Smooth muscle cell (in vitro differentiated cells): ENCODE results near the gene CYP27A1. TPM values are rescaled to one million over a fixed set of nuclear protein-coding genes. Genes with fewer than 3 reads are reported as not detected.

Experiments used
- DNase-seq: peaks from one replicate; lab custom pipeline; 2025; ENCODE audit not compliant: unreplicated experiment; lab: John Stamatoyannopoulos, UW
- H2AFZ ChIP-seq: fragments of 200-600 bp; sonication (generic); 2 replicates; pipeline ENCODE4 v1.6.0; 2016; ENCODE audit warnings: antibody characterized with exemption, low read depth, mild to moderate bottlenecking
- H3F3A ChIP-seq: fragments of 200-600 bp; sonication (generic); 2 replicates; pipeline ENCODE4 v1.6.0; 2017; ENCODE audit warnings: antibody characterized with exemption, low read depth
- H3K27ac ChIP-seq: fragments of 200-600 bp; sonication (generic); 2 replicates; pipeline ENCODE4 v1.5.1; 2016; ENCODE audit warnings: low read depth, mild to moderate bottlenecking
- H3K27me3 ChIP-seq: fragments of 200-600 bp; sonication (generic); 2 replicates; pipeline ENCODE4 v1.6.1; 2016; ENCODE audit warnings: low read depth, mild to moderate bottlenecking
- H3K36me3 ChIP-seq: fragments of 200-600 bp; sonication (generic); 2 replicates; pipeline ENCODE4 v1.5.1; 2016; ENCODE audit warnings: low read depth
- H3K4me1 ChIP-seq: fragments of 200-600 bp; sonication (generic); 2 replicates; pipeline ENCODE4 v1.5.1; 2016; ENCODE audit warnings: low read depth
- H3K4me2 ChIP-seq: fragments of 200-600 bp; sonication (generic); 2 replicates; pipeline ENCODE4 v1.6.0; 2016; ENCODE audit warnings: mild to moderate bottlenecking
- H3K4me3 ChIP-seq: fragments of 200-600 bp; sonication (generic); 2 replicates; pipeline ENCODE4 v1.5.1; 2016; ENCODE audit warnings: mild to moderate bottlenecking
- H3K79me2 ChIP-seq: fragments of 200-600 bp; sonication (generic); 2 replicates; pipeline ENCODE4 v1.6.0; 2016; ENCODE audit warnings: low read depth, mild to moderate bottlenecking
- H3K9ac ChIP-seq: fragments of 200-600 bp; sonication (generic); 2 replicates; pipeline ENCODE4 v1.6.0; 2016; ENCODE audit warnings: low read depth
- H3K9me3 ChIP-seq: fragments of 200-600 bp; sonication (generic); replicated peaks from 2 replicates; pipeline ENCODE4 v1.5.1; 2016; ENCODE audit warnings: low read depth
- H4K20me1 ChIP-seq: fragments of 200-600 bp; sonication (generic); 2 replicates; pipeline ENCODE4 v1.6.0; 2016; ENCODE audit warnings: low read depth
- CTCF ChIP-seq: fragments of 200-600 bp; sonication (generic); IDR thresholded peaks from 2 replicates; pipeline ENCODE4 v1.5.1; 2017; ENCODE audit warnings: borderline replicate concordance, mild to moderate bottlenecking, antibody characterized with exemption; ENCODE audit not compliant: insufficient read depth, poor library complexity, severe bottlenecking
- WGBS: methylation state at CpG from one replicate; pipeline ENCODE4 v1.1.7; 2016; ENCODE audit warnings: low lambda C conversion rate; 5-methylcytosine and 5-hydroxymethylcytosine counted together
- polyA plus RNA-seq: library from polyadenylated mRNA; unstranded; fragments of >200 nt; fragmentation: Nextera tagmentation; extraction: Ambion mirVana; gene quantifications from 2 replicates; pipeline ENCODE4 v1.2.1, GENCODE V29; 2016
- total RNA-seq: library from RNA; depleted of rRNA; stranded (reverse); fragments of >200 nt; gene quantifications from 2 replicates; pipeline ENCODE4 v1.2.3, GENCODE V29; 2014

CYP27A1 gene
- total and polyA plus RNA-seq, 2 experiments from 2014 or later: 11.2 to 11.5 TPM

- Histone ChIP-seq H3K4me2 (peak overlapping the region; percentile 94), H3K4me1 (peaks cover 5% of the 10 kb centered on the region), H3K4me3 (peak overlapping the region; percentile 68), H3K27me3 (no peaks in the 10 kb centered on the region), H3K36me3 (no peaks in the 10 kb centered on the region), H3K79me2 (peaks cover 5% of the 10 kb centered on the region), H3K9ac (peak overlapping the region; percentile 75), H3K9me3 (no peaks in the 10 kb centered on the region), H2AFZ (peak overlapping the region; percentile 87), H3F3A (no peaks in the 10 kb centered on the region), H4K20me1 (no peaks in the 10 kb centered on the region), H3K27ac (peak overlapping the region; percentile 23)
- WGBS: 52% methylated on average over 15 of the region's 15 CpGs
- no peak for TF ChIP-seq CTCF
- no peak for DNase-seq
Measured at GRCh38 chr2:218780851-218781690, 876 bp upstream of the CYP27A1 start.

- H3K27me3 ChIP-seq: no peaks in the 10 kb centered on the region
- no peak for DNase-seq
- H3K4me3 ChIP-seq: peak overlapping the region; percentile 68
- no peaks in the 10 kb centered on the region for H3F3A ChIP-seq
- no peaks in the 10 kb centered on the region for H3K9me3 ChIP-seq
- no peaks in the 10 kb centered on the region for H3K36me3 ChIP-seq
- H3K9ac ChIP-seq: peak overlapping the region; percentile 75
- H2AFZ ChIP-seq: peak overlapping the region; percentile 87
- H4K20me1 ChIP-seq: no peaks in the 10 kb centered on the region
- H3K4me1 ChIP-seq: peaks cover 5% of the 10 kb centered on the region
- WGBS: 9% methylated on average over 6 of the region's 6 CpGs
- TF ChIP-seq CTCF: no peak
- peaks cover 5% of the 10 kb centered on the region for H3K79me2 ChIP-seq
- H3K4me2 ChIP-seq: peak overlapping the region; percentile 94
- H3K27ac ChIP-seq: no peak overlapping the region
Measured at GRCh38 chr2:218782528-218782844, 539 bp downstream of the CYP27A1 start.

GRCh38 chr2:218783688-218784087, 1.7 kb downstream of the CYP27A1 start:
- H3K36me3 ChIP-seq: no peaks in the 10 kb centered on the region
- peak overlapping the region; percentile 94 for H3K4me2 ChIP-seq
- H3K27me3 ChIP-seq: no peaks in the 10 kb centered on the region
- no peak overlapping the region for H3K27ac ChIP-seq
- peaks cover 5% of the 10 kb centered on the region for H3K4me1 ChIP-seq
- H3F3A ChIP-seq: no peaks in the 10 kb centered on the region
- H3K9me3 ChIP-seq: no peaks in the 10 kb centered on the region
- no peaks in the 10 kb centered on the region for H4K20me1 ChIP-seq
- H2AFZ ChIP-seq: no peak overlapping the region
- WGBS: 91% methylated on average over 4 of the region's 4 CpGs
- H3K4me3 ChIP-seq: peak overlapping the region; percentile 68
- no peak for DNase-seq
- no peak overlapping the region for H3K9ac ChIP-seq
- no peak for TF ChIP-seq CTCF
- peaks cover 5% of the 10 kb centered on the region for H3K79me2 ChIP-seq

- Histone ChIP-seq H3K4me1 (peaks cover 5% of the 10 kb centered on the region), H3K4me2 (no peak overlapping the region), H3K36me3 (no peaks in the 10 kb centered on the region), H3K9ac (no peak overlapping the region), H4K20me1 (no peaks in the 10 kb centered on the region), H3F3A (no peaks in the 10 kb centered on the region), H3K4me3 (no peak overlapping the region), H3K27ac (no peak overlapping the region), H3K27me3 (no peaks in the 10 kb centered on the region), H3K9me3 (no peaks in the 10 kb centered on the region), H3K79me2 (peaks cover 5% of the 10 kb centered on the region), H2AFZ (no peak overlapping the region)
- TF ChIP-seq CTCF: no peak
- WGBS: 90% methylated on average over 1 of the region's 1 CpG
- no peak for DNase-seq
Measured at GRCh38 chr2:218785103-218785502, 3.2 kb downstream of the CYP27A1 start.
